Suppressor macrophage treated with lipopolysaccharide for 1 hour (primary cell): ENCODE data around the gene ATP2C2.

Source experiments
- DNase-seq, 3 donors: peaks; one replicate each; pipeline ENCODE4 v3.0.0-alpha.2; 2020 to 2022

ATP2C2 gene

DNA sequence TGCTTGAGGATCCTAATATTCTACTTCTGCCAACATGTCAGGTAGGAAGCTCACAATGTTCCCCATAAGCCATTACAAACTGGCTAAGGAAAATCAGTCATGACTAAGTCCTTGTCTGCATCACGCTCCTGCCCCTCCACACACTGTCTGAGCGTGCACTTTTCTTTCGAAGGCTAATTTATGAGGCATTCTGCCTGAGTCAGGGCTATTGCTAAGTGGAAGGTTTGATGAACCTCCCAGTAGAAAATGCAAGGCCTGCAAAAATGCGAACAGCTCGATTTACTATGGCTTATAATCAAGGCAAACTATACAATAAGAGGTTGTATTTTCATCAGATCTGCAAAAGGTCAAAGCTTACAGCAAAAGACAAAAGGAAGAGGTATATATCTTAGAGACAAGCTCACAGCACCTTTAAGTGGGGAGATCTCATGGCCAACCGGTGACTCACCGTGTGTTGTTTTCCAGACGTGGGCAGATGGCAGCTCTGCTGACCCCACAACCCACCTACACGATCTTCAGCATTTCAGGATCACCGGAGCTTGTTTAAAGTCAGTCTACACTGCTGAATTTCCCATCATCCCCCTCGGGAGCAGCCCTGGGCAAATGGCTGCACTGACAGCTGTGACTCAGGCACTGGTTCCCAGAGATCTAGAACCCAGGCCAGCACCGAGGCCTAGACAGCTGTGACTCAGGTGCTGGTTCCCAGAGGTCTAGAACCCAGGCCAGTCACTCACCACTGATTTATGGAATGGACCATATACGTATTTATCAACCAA lies 110.0 kb downstream of the ATP2C2 start:
- peak; percentile 42 to 47 (median 43) for DNase-seq

DNA sequence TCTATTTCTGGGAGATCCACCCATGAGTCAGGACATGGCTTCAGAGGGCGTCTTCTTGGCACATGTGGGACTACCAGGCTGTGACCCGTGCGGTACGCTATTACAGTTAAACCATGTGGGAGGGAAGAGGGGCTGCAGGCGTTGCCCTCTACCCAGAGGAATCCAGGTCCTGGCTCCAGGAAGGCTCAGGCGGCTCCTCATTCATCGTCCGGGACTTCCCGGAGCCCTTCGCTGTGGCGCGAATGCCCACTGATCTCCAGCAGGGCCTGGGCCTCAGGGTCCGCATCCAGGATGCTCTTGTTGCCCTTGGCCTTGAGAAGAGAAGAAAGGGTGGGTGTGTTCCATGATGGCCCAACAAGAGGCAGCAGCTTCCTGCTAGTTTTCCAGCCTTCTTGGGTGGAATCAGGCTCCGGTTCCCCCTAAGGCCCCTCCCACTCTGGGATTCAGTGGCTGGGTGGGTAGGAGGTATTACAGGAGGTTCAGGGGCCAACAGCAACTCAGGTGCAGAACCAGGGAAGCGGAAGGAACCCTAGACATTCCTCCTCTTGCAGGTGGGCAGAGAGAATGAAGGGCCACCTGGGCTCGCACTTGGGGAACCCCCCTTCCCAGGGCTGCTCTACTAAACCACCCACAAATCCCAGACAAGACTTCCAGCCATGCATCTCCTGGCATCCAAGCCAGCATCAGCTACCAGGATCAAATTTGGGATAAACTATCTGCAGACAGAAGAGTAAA lies 111.5 kb downstream of the ATP2C2 start:
- no peak for DNase-seq

DNA sequence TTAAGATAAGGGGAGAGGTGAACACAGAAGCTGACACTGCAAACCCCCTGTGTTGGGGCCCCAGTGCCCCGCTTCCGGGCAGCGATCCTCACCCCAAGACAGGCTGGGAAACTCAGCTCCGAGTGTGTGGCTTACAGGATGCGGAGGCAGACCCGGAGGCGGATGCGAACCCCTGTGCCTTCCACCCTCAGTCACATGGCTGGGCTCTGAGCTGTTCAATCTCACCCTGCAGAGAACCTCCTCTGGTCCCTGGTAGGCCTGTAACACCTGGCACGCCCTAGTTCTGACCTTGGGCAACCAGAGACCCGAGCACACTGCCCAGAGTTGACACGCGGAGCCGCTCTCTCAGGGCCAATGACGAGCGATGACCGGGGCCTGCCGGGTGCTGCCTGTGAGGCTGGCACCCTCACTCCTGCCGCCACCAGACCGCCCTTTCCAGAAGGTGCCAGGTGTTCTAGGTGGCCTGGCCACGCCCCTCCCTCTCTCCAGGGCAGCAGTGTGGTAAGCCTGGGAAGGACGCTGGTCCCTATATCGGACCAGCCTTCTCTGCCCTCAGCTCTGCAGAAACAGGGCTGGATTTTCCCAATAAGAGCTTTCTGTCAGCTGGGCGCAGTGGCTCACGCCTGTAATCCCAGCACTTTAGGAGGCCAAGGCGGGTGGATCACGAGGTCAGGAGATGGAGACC lies 112.9 kb downstream of the ATP2C2 start:
- DNase-seq: no peak

DNA sequence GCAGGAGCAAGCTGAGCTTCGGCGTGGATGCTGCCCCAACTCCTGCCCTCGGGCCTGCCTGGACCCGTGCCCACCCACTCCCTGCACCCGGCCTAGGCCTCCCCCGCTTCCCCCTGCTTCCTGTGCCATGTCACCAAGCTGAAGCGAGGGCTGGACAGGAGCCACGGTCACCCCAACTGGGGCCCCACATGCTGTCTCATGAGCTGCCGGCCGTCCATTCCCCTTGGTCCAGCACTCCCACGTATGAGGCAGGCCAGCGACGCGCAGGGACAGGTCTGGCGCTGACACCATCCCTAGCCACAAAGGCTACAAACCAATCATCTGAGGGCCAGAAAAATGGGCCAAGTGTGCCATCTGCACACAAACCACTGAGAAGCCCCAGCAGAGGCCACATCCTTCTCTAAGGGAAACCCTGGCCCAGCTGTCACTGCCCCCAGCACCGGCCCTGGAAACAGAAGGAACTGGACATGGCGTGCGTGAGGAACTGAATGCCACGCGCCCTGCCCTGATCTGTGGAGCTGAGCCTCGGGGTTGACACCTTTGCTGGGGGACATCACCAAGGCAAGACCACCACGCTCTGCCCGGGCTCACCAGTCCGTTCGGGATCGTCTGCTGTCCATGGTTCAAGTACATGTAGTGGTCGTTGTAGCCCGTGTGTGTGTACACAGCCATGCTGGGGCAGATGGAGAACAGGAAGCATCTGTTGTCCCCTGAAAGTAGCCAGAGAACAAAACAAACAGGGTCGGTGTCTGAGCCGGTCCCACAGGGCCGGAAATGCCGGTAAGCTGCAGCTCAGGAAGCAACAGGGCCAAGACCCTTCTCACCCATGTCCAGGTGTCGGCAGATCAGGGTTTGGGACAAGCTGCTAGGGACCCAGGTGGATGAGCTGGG lies 113.9 kb downstream of the ATP2C2 start:
- DNase-seq: no peak

DNA sequence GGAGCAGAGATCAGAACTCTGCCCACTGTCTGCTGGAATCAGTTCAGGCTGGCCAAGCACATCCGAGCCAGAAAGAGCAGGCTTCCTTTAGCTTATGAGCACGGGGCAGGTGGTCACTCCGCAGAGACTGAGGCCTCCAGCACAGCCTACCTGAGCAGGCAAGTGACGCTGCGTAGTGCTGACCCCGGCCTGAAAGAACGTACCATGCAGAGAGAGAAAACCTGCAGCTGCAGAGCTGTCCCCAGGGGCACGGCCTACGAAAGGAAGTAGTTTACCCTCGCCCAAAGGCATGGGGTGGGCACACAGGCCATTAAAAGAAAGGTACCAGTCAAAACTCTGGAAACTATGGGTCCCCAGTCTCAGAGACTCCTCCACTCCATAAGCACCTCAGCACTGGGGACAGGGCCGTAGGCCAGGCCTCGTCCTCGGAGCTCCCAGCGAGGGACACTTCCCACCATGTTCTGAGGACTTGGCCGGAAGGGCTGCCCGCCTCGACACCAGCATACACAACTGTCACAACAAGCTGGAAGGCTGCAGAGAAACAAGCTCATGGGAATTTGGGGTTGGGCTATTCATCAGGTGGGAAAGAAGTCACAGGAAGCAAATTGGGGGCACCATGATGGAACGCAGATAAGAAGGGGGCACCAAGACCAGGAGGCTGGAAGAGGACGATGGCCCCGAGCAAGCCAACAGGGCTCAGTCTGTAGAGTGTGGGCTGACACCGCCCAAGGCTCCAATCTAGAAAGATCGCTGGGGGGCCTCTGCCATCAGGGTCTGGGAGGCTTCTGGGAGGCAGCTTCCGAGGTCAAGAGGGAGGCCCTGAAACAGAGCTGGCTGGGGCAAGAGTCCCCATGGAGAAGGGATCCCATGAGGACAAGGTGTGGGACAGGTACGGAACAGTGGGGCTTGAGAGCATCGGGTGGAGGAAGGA lies 114.9 kb downstream of the ATP2C2 start:
- DNase-seq: no peak

DNA sequence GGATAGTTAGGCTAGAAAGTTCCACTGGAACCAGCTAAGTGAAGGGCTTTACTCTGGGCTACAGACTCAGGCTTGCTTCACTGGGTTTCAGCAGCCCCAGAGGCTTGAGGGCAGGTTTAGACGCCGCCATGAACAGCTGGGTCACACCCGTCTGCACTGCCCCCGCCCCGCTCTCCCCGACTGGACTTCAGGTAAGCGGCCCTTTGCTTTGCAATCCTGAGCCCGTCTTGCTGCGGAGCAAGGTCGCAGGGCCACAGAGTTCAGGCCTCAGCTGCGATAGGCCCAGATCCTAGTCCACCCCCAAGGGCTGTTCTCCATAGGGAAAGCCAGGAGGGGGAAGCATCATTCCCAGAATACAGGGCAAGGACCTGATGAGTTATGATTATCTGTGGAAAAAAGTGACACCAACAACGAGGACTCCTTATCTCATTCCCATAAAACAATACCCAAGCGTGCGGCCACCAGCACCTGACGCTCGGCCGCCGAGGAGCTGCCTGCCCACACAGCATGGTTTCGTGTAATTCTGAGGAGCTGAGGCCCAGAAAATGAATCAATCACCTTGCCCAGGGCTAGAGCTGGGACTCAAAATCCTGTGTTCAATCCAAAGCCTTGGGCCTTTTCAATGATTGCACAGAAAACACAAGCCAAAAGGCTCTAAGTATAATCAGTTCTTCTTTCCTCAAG lies 115.7 kb downstream of the ATP2C2 start:
- no peak for DNase-seq

DNA sequence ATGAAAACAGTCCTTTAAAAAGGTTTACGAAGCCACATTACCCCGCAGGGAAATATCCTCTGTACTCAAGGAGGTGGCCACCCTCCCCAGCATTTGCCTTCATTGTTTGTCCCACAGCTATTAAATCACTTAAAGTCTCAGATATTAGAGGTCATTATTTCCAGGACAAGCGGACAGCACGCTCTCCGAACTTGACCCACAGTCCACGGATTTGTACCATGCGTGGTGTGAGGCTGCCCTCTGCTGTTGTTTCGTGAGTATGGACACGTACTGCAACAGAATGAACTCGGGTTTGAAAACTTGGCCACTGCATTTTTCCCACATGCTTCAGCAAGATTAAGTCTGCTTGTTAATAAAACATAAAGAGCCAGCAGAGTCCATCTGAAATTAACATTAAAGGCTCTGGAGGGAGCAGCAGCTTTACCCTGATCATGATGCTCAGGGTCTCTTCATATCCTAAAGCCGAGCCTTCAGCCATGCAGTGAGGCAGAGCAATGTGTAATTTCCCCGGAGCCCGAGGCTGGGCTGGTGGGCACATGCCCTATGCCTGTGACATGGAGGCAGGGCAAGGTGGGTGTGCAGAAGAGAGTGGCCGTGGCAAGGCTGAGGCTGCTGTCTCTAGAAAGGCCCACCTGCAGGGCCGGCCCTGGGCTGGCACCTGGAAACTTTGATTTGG lies 116.4 kb downstream of the ATP2C2 start:
- DNase-seq: peak; percentile 29 to 53 (median 48)

DNA sequence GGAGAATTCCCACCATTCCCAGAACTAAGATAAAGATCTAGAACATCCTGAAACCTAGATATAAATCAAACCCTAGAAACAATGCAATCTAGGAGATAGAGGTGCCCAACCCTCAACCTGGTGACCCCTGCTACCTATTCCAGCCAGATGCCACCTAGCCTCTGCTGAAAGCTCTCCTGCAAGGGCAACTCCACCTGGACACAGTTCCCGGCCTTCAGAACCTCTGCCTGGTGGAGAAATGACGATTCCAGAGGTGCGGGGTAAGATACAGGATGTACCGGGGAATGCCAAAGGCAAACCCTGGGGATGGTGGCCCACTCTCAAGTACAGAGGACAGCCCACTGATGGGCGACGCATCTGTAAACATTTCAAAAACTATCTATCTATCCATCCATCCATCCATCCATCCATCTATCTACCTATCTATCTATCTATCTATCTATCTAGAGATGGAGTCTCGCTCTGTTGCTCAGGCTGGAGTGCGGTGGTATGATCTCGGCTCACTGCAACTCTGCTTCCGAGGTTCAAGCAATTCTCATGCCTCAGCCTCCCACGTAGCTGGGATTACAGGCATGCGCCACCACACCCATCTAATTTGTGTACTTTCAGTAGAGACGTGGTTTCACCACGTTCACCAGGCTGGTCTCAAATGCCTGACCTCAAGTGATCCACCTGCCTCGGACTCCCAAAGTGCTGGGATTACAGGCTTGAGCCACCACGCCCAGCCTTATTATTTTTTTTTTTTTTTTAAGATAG lies 117.1 kb downstream of the ATP2C2 start:
- DNase-seq: no peak

DNA sequence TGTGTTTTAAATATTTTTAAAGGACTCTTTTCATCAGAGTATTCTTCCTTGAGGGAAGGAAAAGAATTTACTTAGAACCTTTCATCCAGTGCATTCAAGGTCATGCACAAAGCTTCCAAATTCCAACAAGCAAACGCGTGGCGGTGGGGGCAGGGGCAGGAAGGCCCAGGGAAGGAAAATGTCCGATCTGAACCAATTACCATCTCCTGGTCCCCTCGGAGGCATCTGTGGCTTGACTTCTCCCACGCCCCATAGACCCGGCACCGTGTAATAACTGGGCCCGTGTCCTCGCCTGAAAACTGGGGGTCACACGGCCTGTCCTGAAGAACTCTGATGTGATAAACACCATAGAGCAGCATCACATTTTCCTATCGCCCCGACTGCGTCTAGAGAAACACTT lies 117.8 kb downstream of the ATP2C2 start:
- no peak for DNase-seq

DNA sequence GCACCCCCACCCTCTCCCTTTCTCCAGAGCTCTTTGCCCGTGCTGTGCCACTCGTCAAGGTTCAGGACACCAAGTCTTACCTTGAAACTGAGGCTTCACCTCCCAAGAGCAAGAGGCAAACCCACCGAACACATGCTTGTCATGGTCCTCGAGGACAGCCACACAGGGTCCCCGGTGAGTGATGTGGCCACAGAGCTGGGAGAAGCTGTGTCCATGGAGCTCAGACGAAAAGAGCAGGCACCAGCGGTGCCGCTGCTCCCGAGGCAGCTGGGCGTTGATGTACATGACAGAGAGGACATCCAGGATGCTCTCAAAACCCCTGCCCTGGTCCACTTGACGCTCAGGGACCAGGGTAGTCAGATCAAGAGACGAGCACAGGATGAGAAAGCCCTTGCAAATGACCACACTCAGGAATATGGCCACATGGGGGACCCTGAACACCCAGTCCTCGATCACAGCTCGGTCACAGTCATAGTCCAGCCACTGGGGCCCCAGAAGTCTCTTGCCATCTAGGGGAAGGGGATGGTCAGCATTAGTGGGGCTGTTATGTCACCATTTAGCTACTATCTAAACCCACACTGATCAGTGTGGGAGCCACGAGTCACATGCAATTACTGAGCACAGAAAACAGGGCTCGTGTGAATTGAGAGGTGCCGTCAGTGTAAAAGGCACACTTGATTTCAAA lies 118.4 kb downstream of the ATP2C2 start:
- no peak for DNase-seq

DNA sequence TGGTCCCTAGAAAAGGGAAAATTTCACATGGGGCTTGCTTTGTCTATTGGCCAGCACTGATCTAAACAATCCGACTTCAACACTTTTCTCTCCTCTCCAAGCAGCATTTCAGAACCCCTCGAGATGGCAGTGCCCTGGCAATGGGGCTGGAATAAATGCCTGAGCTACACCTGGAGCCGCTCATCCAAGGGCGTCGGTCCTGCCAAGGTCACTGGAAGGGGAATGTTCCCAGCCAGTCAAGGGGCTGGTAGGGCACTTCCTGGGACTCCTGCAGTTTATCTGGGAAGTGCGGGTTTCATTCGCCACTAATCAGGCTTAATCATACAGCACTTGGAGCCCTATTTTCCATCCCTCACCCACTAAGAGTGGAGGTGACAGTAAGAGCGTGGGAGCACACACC lies 119.0 kb downstream of the ATP2C2 start:
- no peak for DNase-seq

DNA sequence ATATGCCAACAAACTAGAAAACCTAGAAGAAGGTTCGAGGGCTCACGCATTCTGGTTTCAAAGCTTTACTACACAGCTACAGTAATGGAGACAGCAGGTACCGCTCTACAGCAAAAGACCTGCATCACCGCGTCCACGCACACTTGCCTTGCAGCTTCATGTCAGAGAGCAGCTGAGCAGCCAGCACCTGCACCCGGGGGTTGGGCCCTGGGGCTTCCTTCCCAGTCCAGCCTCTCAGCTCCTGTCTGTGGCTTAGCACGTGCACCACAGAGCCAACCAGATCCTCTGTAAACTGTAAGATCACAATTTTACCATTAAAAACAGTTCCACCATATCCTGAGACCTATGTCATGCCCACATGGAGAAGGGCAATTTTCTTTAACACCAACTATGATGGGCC lies 120.8 kb downstream of the ATP2C2 start:
- DNase-seq: no peak

DNA sequence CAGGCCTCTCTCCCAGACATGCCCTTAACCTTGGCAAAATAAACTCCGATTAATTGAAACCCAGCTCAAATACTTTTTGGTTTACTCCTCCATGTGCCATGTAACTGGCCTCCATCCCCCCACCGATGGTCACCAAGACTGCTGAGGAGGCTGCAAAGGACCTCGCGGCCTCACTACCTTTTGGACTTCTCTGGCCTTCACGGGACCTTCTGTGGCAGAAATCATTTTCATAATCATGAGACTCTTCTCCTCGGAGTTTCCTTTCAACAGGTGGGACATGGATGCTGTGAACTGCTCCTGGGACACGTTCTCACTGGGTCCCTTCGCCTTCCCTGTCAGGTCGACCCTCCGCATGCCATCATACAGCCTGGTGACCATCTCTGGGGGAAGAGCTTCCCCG lies 127.2 kb downstream of the ATP2C2 start:
- no peak for DNase-seq

DNA sequence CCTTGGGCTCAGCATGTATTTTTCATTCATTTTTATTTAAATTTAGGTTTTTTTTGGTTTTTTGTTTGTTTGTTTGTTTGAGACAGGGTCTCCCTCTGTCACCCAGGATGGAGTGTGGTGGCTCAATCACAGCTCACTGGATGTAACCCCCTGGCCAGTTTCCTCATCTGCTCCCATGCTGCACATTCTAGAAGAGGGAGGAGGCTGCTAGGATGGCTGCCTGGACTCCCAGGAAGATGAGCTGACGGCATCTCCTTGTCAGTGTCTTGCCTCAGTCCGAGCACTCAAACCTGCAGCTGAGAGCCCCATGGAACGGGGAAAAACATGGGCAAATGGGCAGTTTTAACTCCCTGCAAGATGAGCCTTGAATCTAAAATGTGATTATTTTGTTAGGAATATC lies 128.7 kb downstream of the ATP2C2 start:
- no peak for DNase-seq

DNA sequence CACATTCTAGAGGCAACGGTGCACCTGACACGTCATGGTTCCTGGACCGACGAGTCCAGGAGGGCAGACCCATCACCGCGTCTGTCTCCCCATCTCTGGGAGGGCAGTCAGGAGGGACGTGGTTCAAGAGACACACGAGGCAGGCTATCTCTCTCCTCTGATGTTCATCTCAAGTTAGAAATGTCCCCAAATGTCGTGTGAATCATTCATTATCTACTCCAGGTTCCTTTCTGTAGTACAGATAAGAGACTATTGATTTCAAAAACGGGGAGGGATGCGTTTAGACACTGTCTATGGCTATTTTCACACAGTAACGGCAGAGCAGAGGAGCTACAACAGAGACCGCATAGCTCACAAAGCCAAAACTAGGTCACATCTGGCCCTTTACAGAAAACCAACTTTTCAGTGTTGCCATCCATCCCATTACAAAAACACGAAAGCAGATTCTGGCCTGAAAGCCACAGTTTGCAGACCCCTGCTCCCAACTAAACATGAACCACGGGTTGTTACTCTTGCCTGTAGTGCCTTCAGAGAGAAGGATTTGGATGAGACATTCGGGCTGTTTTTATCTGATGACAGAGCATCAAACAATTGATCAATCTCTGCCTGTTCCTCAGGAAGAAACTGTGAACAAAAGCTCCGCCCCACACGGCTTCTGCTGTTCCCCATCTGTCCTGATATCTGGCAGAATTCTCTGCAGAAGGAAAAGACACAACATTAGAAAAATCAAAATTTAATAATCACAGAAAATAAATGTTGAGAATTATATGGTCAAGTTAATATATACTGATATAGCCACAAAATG lies 129.3 kb downstream of the ATP2C2 start:
- no peak for DNase-seq

DNA sequence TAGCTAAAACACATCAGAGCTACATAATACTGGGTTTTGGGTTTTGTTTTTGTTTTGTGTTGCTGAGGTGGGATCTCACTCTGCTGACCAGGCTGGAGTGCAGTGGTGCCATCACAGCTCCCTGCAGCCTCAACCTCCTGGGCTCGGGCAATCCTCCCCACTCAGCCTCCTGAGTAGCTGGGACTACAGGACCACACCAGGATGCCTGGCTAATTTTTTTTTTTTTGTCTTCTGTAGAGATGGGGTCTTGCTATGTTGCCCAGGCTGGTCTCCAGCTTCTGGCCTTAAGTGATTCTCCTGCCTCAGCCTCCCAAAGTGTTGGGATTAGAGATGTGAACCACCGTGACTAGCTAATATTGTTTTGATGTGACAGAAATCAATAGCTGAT lies 129.9 kb downstream of the ATP2C2 start:
- no peak for DNase-seq

DNA sequence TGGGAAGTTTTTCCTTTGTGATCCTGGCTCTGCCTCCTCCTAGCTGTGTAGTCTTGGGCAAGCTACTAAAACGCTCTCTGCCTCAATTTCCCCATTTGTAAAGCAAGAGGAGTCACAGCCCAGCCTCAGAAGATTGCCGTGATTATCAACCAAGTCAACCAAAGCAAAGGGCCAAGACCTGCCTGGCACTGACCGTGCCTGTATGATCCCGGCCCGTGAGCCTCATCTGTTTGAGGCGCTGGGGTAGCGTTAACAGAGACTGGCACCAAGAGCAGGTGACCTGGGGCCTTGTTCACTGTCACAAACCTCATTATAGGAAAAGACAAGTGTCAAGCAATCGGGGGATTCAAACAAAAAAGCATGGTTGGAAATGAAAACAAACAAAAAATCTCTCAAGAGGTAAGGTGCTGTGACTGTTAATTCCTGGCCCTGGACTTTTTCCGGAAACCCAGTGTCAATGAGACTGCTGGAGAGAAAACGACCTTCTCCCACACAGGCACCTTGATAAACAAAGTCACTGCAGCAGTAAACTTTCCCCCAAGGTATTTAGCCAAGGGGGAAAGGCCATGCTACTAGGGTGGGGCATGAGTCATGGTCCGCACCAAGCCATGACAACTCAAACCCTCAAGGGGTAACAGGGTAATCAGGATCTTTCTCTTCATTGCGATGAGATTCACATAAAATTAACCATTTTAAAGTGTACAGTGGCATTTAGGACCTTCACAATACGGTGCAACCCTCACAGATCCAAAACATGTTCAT lies 130.7 kb downstream of the ATP2C2 start:
- no peak for DNase-seq
